Endodermal cell (in vitro differentiated cells): ENCODE data around the gene ABHD14A. TPM values are rescaled to one million over a fixed set of nuclear protein-coding genes. Genes with fewer than 3 reads are reported as not detected.

Experiments
- DNase-seq: peaks from one replicate; pipeline ENCODE4 v3.0.0-alpha.2; 2017
- H3K27ac ChIP-seq: 2 replicates; pipeline ENCODE4 v1.5.1; 2013; ENCODE audit warnings: mild to moderate bottlenecking, low read depth, low read length, moderate library complexity
- H3K27me3 ChIP-seq: 2 replicates; pipeline ENCODE4 v1.6.1; 2013; ENCODE audit warnings: mild to moderate bottlenecking, low read length, moderate library complexity; ENCODE audit not compliant: insufficient read depth, control insufficient read depth, poor library complexity, severe bottlenecking
- H3K36me3 ChIP-seq: 2 replicates; pipeline ENCODE4 v1.7.0; 2013; ENCODE audit warnings: mild to moderate bottlenecking, low read length, moderate library complexity; ENCODE audit not compliant: control insufficient read depth, insufficient read depth
- H3K4me1 ChIP-seq: one replicate; pipeline ENCODE4 v1.7.0; 2013; ENCODE audit warnings: low read length; ENCODE audit not compliant: control insufficient read depth, insufficient read depth
- H3K4me3 ChIP-seq: 2 replicates; pipeline ENCODE4 v1.5.1; 2013; ENCODE audit warnings: mild to moderate bottlenecking, low read length, moderate library complexity
- H3K9ac ChIP-seq: 2 replicates; pipeline ENCODE4 v1.6.1; 2013; ENCODE audit warnings: mild to moderate bottlenecking, low read length, moderate library complexity; ENCODE audit not compliant: poor library complexity, severe bottlenecking; ENCODE audit errors: extremely low read depth
- H3K9me3 ChIP-seq: 2 replicates; pipeline ENCODE4 v1.6.1; 2013; ENCODE audit warnings: mild to moderate bottlenecking, low read length, moderate library complexity; ENCODE audit not compliant: control insufficient read depth
- H3K27ac Mint-ChIP-seq: 2 replicates; pipeline ENCODE4 v1.8.0; 2020; ENCODE audit warnings: mixed read lengths
- H3K27me3 Mint-ChIP-seq: 2 replicates; pipeline ENCODE4 v1.8.0; 2021; ENCODE audit warnings: mild to moderate bottlenecking, mixed read lengths; ENCODE audit not compliant: insufficient read depth
- H3K36me3 Mint-ChIP-seq: 2 replicates; pipeline ENCODE4 v1.8.0; 2020; ENCODE audit warnings: low read depth, mixed read lengths
- H3K4me1 Mint-ChIP-seq: 2 replicates; pipeline ENCODE4 v1.8.0; 2020; ENCODE audit warnings: mixed read lengths
- H3K4me3 Mint-ChIP-seq: 2 replicates; pipeline ENCODE4 v1.8.0; 2020; ENCODE audit warnings: mild to moderate bottlenecking, moderate library complexity, mixed read lengths
- H3K9me3 Mint-ChIP-seq: 2 replicates; pipeline ENCODE4 v1.8.0; 2020; ENCODE audit warnings: mild to moderate bottlenecking, mixed read lengths
- WGBS, 2 experiments: methylation state at CpG; one replicate each; pipeline versions ENCODE4 v1.1.5 to v1.1.7; 2013; ENCODE audit warnings: missing lambda C conversion rate in 2 of 2, mixed read lengths in 1 of 2; ENCODE audit not compliant: insufficient coverage in 1 of 2, insufficient read length in 1 of 2; 5-methylcytosine and 5-hydroxymethylcytosine counted together
- total RNA-seq, 2 donors: library from RNA; stranded (reverse); fragmentation: NEBNext Ultra II Directional in 1 of 2; extraction: Animal tissue kit (Norgen Biotek cat#: 25700) in 1 of 2; gene quantifications; 2 replicates in 1 of 2; 3 replicates in 1 of 2; pipeline ENCODE4 v1.2.1, GENCODE V29; 2021
- TF ChIP-seq, protein P1 (sequence below): fragments of 200-600 bp; sonication (generic); conservative IDR thresholded peaks from 2 replicates; pipeline ENCODE4 v1.5.0; 2021; ENCODE audit warnings: antibody characterized with exemption, mild to moderate bottlenecking

The ABHD14A gene
- total RNA-seq, 2 donors from 2014 or later, result 9.6 to 10.1 TPM

DNA sequence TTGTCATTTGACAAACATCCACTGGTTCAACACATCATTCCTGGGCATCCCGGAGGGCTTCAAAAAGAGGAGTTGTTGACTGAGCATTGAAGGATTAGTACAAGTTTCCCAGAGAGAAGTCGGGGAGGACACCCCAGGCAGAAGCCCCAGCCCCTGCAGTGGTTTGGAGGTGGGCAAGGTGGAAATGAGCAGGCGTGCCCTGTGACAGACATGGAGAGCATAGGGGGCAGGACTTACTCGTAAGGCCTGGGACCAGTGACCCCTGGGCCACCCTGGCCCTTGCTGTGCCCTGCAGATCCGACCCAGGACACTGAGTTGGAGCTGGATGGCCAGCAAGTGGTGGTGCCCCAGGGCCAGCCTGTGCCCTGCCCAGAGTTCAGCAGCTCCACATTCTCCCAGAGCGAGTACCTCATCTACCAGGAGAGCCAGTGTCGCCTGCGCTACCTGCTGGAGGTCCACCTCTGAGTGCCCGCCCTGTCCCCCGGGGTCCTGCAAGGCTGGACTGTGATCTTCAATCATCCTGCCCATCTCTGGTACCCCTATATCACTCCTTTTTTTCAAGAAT, 26.8 kb upstream of the ABHD14A start:
- no peak overlapping the region for H3K9ac ChIP-seq
- no peak overlapping the region for H3K27ac Mint-ChIP-seq
- H3K27me3 ChIP-seq, result peaks cover 26% of the 10 kb centered on the region
- H3K9me3 ChIP-seq, result no peaks in the 10 kb centered on the region
- H3K4me3 ChIP-seq, result no peak overlapping the region
- TF ChIP-seq, protein P1, sequence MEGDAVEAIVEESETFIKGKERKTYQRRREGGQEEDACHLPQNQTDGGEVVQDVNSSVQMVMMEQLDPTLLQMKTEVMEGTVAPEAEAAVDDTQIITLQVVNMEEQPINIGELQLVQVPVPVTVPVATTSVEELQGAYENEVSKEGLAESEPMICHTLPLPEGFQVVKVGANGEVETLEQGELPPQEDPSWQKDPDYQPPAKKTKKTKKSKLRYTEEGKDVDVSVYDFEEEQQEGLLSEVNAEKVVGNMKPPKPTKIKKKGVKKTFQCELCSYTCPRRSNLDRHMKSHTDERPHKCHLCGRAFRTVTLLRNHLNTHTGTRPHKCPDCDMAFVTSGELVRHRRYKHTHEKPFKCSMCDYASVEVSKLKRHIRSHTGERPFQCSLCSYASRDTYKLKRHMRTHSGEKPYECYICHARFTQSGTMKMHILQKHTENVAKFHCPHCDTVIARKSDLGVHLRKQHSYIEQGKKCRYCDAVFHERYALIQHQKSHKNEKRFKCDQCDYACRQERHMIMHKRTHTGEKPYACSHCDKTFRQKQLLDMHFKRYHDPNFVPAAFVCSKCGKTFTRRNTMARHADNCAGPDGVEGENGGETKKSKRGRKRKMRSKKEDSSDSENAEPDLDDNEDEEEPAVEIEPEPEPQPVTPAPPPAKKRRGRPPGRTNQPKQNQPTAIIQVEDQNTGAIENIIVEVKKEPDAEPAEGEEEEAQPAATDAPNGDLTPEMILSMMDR, result no peak
- H3K9me3 Mint-ChIP-seq, result no peaks in the 10 kb centered on the region
- H3K4me3 Mint-ChIP-seq, result no peak overlapping the region
- no peaks in the 10 kb centered on the region for H3K36me3 Mint-ChIP-seq
- no peak overlapping the region for H3K27ac ChIP-seq
- no peak for DNase-seq
- no peaks in the 10 kb centered on the region for H3K36me3 ChIP-seq
- 87 to 92% methylated on average over 9 to 10 of the region's 10 CpGs for WGBS, 2 experiments
- H3K4me1 ChIP-seq, result no peaks in the 10 kb centered on the region
- peaks cover 48% of the 10 kb centered on the region for H3K27me3 Mint-ChIP-seq
- no peaks in the 10 kb centered on the region for H3K4me1 Mint-ChIP-seq

DNA sequence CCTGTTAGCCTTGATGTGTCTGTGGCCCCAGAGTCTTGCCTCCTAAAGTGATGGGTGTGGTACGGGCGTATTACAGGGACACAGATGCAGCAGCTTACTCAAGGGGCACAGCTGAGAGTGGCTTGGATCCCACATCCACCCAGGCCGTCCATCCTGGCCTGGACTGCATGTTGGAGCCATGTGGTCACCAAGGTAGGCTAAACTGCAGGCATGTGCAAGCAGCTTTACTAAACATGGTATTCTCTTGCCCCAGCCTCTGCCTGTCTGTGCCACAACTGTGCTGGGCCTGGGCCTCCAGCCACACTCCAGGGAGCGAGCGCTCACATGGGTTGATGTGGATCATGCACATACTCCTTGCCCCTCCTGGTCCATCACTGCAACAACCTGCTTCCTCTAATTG, 25.7 kb upstream of the ABHD14A start:
- no peak overlapping the region for H3K27ac Mint-ChIP-seq
- Histone ChIP-seq H3K4me1 (no peaks in the 10 kb centered on the region), H3K27ac (no peak overlapping the region), H3K9me3 (no peaks in the 10 kb centered on the region), H3K9ac (no peak overlapping the region), H3K4me3 (no peak overlapping the region), H3K27me3 (peaks cover 34% of the 10 kb centered on the region), H3K36me3 (no peaks in the 10 kb centered on the region)
- H3K4me1 Mint-ChIP-seq, result no peaks in the 10 kb centered on the region
- no peak for DNase-seq
- WGBS, 2 experiments, result 83 to 93% methylated on average over 3 to 5 of the region's 5 CpGs
- H3K27me3 Mint-ChIP-seq, result peaks cover 58% of the 10 kb centered on the region
- H3K9me3 Mint-ChIP-seq, result no peaks in the 10 kb centered on the region
- TF ChIP-seq, protein P1, result no peak
- no peaks in the 10 kb centered on the region for H3K36me3 Mint-ChIP-seq
- H3K4me3 Mint-ChIP-seq, result no peak overlapping the region

DNA sequence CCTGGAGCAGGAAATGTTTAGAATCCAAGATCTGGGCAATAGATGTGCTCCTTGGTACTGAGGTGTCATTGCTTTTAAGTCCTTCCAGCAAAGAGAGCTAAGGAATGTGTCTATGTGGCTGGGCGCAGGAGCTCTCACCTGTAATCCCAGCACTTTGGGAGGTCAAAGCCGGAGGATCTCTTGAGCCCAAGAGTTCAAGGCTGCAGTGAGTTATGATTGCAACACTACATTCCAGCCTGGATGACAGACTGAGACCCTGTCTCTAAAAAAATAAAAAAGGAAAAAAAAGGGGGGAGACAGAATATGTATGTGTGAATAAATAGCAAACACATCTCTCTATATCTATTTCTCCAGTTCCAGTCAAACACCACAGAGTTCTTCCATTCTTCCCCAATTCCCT, 24.0 kb upstream of the ABHD14A start:
- no peak overlapping the region for H3K27ac Mint-ChIP-seq

More for the DNA sequence above, 24.0 kb upstream of the ABHD14A start:
- Histone ChIP-seq H3K4me3 (no peak overlapping the region), H3K27me3 (peaks cover 50% of the 10 kb centered on the region), H3K9me3 (no peaks in the 10 kb centered on the region), H3K9ac (no peak overlapping the region), H3K27ac (no peak overlapping the region), H3K4me1 (no peaks in the 10 kb centered on the region), H3K36me3 (no peaks in the 10 kb centered on the region)
- H3K36me3 Mint-ChIP-seq, result no peaks in the 10 kb centered on the region
- TF ChIP-seq, protein P1, result no peak
- H3K27me3 Mint-ChIP-seq, result peaks cover 71% of the 10 kb centered on the region
- 97 to 100% methylated on average over 1 to 2 of the region's 2 CpGs for WGBS, 2 experiments
- H3K4me3 Mint-ChIP-seq, result no peak overlapping the region
- H3K4me1 Mint-ChIP-seq, result no peaks in the 10 kb centered on the region
- no peaks in the 10 kb centered on the region for H3K9me3 Mint-ChIP-seq
- no peak for DNase-seq
